K562 (cell line): ENCODE data around the gene NRARP. TPM values are rescaled to one million over a fixed set of nuclear protein-coding genes. Genes with fewer than 3 reads are reported as not detected.

Experiments
- EGR1 ChIP-seq: fragments of 450-650 bp; conservative IDR thresholded peaks from 2 replicates; pipeline ENCODE4 v1.6.1; 2017; ENCODE audit warnings: mild to moderate bottlenecking
- ETV1 ChIP-seq: fragments of 450-650 bp; conservative IDR thresholded peaks from 2 replicates; pipeline ENCODE4 v1.6.1; 2016; ENCODE audit warnings: missing genetic modification characterization, control low read depth, low read depth, missing compliant biosample characterization
- GATAD2B ChIP-seq: fragments of 450-650 bp; IDR thresholded peaks from 2 replicates; pipeline ENCODE4 v1.6.1; 2017; ENCODE audit warnings: mild to moderate bottlenecking, borderline replicate concordance
- NONO ChIP-seq, 2 experiments: fragments of 200-400 bp in 1 of 2; fragments of 450-650 bp in 1 of 2; formaldehyde crosslinking in 1 of 2; IDR thresholded peaks; 2 replicates each; pipeline ENCODE4 v1.6.1; 2017; ENCODE audit warnings: low read depth in 2 of 2, mild to moderate bottlenecking in 2 of 2, moderate library complexity in 2 of 2, low read length in 1 of 2
- PHF21A ChIP-seq: fragments of 450-650 bp; IDR thresholded peaks from 2 replicates; pipeline ENCODE4 v1.6.1; 2017; ENCODE audit warnings: low read depth, borderline replicate concordance
- PKNOX1 ChIP-seq: fragments of 450-650 bp; IDR thresholded peaks from 2 replicates; pipeline ENCODE4 v1.6.1; 2016
- POLR3G ChIP-seq: IDR thresholded peaks from 2 replicates; pipeline ENCODE4 v1.6.1; 2011; ENCODE audit not compliant: insufficient read length, insufficient replicate concordance; ENCODE audit errors: extremely low read depth
- SRF ChIP-seq, 2 experiments: fragments of 250-450, 450-650 bp in 1 of 2; sonication (Bioruptor Pico) in 1 of 2; sonication (generic) in 1 of 2; formaldehyde crosslinking; IDR thresholded peaks; 2 replicates each; pipeline versions ENCODE4 v1.5.0 to v1.5.1; 2020 to 2022; ENCODE audit warnings: mild to moderate bottlenecking in 1 of 2, missing genetic modification reagents in 1 of 2
- ZBTB33 ChIP-seq: sonication (generic); formaldehyde crosslinking; IDR thresholded peaks from 2 replicates; pipeline ENCODE4 v1.8.1; 2023; ENCODE audit warnings: mild to moderate bottlenecking, missing genetic modification reagents
- ZC3H11A ChIP-seq: IDR thresholded peaks from 2 replicates; pipeline ENCODE4 v1.6.1; 2012; ENCODE audit warnings: low read depth, low read length, improper control_type of control experiment
- ZKSCAN1 ChIP-seq: fragments of 150-350 bp; IDR thresholded peaks from 2 replicates; pipeline ENCODE4 v1.6.1; 2016; ENCODE audit warnings: low read depth, low read length
- ZNF253 ChIP-seq: fragments of 250-450 bp; sonication (Bioruptor Pico); conservative IDR thresholded peaks from 2 replicates; pipeline ENCODE4 v1.6.1; 2021; ENCODE audit warnings: mild to moderate bottlenecking
- ZNF583 ChIP-seq: fragments of 250-450 bp; sonication (Bioruptor Pico); IDR thresholded peaks from 2 replicates; pipeline ENCODE4 v1.4.0; 2020
- ZZZ3 ChIP-seq: fragments of 450-650 bp; IDR thresholded peaks from 2 replicates; pipeline ENCODE4 v1.6.1; 2016; ENCODE audit warnings: antibody characterized with exemption, mild to moderate bottlenecking, moderate library complexity
- polyA plus RNA-seq, 8 experiments: library from polyadenylated mRNA; depleted of rRNA in 4 of 8; stranded (reverse) in 5 of 8; unstranded in 3 of 8; fragments of >200 nt; fragmentation: Nextera tagmentation in 2 of 8; fragmentation: Illumina TruSeq in 1 of 8; extraction: Ambion mirVana in 2 of 8; extraction: Trizol in 1 of 8; gene quantifications; 2 replicates each; pipeline versions ENCODE4 v1.2.1 to v1.2.3, GENCODE V29; 2011 to 2014; ENCODE audit warnings: inconsistent platforms in 1 of 8, missing spikeins in 1 of 8
- total RNA-seq, 7 experiments: library from RNA; depleted of rRNA in 6 of 7; stranded (reverse); fragments of >200 nt in 6 of 7; fragmentation: Illumina TruSeq in 2 of 7; extraction: Trizol in 2 of 7; gene quantifications; 2 replicates each; pipeline versions ENCODE4 v1.2.1 to v1.2.3, GENCODE V29; 2011 to 2021; ENCODE audit warnings: low replicate concordance in 1 of 7
- TF ChIP-seq, protein P1 (sequence below): fragments of 150-350 bp; conservative IDR thresholded peaks from 2 replicates; pipeline ENCODE4 v1.6.1; 2014; ENCODE audit warnings: low read length
- TF ChIP-seq, protein P2 (sequence below): fragments of 450-650 bp; formaldehyde crosslinking; IDR thresholded peaks from 2 replicates; pipeline ENCODE4 v1.4.0; 2022; ENCODE audit warnings: missing genetic modification characterization
- TF ChIP-seq, protein P3 (sequence below): fragments of 450-650 bp; formaldehyde crosslinking; IDR thresholded peaks from 2 replicates; pipeline ENCODE4 v1.4.0; 2022; ENCODE audit warnings: mild to moderate bottlenecking, moderate library complexity
- TF ChIP-seq, protein P4 (sequence below): fragments of 200-800 bp; sonication (Bioruptor generic); IDR thresholded peaks from 2 replicates; pipeline ENCODE4 v1.6.1; 2017; ENCODE audit warnings: missing genetic modification characterization, missing compliant biosample characterization

The NRARP gene
- total and polyA plus RNA-seq, 9 of the 15 experiments (the other 6 are each of a cell fraction or from before 2014, with no cell fraction given): 2.0 to 24.5 (median 7.2) TPM; not detected in 2

DNA sequence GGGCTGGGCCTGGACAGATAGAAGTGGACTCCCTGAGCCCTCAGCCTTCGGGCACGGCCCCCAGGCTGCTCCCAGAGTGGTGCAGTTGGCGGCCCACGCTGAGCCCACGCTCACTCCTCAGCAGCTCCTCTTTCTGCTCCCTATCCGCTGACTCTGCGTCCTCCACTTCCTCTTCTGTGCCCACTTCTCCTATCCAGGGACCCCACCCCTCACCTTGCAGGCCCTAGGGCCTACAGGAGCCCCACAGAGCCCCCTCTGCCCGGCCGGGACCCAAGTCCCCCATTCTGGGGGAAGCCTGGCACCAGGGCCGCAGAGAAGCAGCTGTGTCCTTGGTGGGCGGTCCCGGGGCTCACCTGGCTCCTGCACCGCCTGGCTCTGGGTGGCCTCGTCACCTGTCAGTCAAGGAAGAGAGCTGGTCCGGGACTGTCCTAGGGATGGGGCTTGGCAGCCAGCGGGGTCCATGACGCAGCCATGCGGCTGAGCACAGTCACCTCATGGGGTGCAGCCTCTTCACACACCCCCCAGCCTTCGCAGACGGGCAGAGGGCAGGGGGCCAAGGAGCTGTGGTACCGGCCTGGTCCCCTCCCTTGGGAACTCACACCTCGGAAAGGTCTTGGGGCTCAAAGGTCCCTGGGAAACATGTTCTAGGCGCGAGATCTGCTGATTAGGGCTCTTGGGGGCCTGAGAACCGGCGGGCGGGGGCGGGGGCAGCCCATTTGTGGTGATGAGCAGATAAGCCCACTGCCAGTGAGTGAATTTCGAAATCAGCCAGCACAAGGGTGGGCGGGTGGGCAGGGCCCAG, 5.4 kb upstream of the NRARP start (continued):
- no peak for TF ChIP-seq ZKSCAN1
- no peak for TF ChIP-seq ZC3H11A
- no peak for TF ChIP-seq NONO (IDR thresholded peaks at IDR 0.05; ENCODE audit: low read depth in 2 of 2, low read length in 1 of 2)
- TF ChIP-seq, protein P1, sequence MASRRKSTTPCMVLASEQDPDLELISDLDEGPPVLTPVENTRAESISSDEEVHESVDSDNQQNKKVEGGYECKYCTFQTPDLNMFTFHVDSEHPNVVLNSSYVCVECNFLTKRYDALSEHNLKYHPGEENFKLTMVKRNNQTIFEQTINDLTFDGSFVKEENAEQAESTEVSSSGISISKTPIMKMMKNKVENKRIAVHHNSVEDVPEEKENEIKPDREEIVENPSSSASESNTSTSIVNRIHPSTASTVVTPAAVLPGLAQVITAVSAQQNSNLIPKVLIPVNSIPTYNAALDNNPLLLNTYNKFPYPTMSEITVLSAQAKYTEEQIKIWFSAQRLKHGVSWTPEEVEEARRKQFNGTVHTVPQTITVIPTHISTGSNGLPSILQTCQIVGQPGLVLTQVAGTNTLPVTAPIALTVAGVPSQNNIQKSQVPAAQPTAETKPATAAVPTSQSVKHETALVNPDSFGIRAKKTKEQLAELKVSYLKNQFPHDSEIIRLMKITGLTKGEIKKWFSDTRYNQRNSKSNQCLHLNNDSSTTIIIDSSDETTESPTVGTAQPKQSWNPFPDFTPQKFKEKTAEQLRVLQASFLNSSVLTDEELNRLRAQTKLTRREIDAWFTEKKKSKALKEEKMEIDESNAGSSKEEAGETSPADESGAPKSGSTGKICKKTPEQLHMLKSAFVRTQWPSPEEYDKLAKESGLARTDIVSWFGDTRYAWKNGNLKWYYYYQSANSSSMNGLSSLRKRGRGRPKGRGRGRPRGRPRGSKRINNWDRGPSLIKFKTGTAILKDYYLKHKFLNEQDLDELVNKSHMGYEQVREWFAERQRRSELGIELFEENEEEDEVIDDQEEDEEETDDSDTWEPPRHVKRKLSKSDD: no peak
- no peak for TF ChIP-seq ZNF583 (CRISPR knock-in tag)
- 0 out of 2 replicates have a peak, but pooled peaks have one; percentile 37 for TF ChIP-seq EGR1
- TF ChIP-seq, protein P2, sequence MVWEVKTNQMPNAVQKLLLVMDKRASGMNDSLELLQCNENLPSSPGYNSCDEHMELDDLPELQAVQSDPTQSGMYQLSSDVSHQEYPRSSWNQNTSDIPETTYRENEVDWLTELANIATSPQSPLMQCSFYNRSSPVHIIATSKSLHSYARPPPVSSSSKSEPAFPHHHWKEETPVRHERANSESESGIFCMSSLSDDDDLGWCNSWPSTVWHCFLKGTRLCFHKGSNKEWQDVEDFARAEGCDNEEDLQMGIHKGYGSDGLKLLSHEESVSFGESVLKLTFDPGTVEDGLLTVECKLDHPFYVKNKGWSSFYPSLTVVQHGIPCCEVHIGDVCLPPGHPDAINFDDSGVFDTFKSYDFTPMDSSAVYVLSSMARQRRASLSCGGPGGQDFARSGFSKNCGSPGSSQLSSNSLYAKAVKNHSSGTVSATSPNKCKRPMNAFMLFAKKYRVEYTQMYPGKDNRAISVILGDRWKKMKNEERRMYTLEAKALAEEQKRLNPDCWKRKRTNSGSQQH (CRISPR knock-in tag): no peak
- TF ChIP-seq ZNF253 (CRISPR knock-in tag): no peak
- TF ChIP-seq, protein P3, sequence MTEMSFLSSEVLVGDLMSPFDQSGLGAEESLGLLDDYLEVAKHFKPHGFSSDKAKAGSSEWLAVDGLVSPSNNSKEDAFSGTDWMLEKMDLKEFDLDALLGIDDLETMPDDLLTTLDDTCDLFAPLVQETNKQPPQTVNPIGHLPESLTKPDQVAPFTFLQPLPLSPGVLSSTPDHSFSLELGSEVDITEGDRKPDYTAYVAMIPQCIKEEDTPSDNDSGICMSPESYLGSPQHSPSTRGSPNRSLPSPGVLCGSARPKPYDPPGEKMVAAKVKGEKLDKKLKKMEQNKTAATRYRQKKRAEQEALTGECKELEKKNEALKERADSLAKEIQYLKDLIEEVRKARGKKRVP (CRISPR knock-in tag): no peak
- no peak for TF ChIP-seq ETV1
- no peak for TF ChIP-seq PHF21A
- no peak for TF ChIP-seq ZZZ3
- TF ChIP-seq, protein P4, sequence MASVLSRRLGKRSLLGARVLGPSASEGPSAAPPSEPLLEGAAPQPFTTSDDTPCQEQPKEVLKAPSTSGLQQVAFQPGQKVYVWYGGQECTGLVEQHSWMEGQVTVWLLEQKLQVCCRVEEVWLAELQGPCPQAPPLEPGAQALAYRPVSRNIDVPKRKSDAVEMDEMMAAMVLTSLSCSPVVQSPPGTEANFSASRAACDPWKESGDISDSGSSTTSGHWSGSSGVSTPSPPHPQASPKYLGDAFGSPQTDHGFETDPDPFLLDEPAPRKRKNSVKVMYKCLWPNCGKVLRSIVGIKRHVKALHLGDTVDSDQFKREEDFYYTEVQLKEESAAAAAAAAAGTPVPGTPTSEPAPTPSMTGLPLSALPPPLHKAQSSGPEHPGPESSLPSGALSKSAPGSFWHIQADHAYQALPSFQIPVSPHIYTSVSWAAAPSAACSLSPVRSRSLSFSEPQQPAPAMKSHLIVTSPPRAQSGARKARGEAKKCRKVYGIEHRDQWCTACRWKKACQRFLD (CRISPR knock-in tag): no peak
- peak; percentile 89 for TF ChIP-seq PKNOX1
- peak; percentile 24; the same call in 1 of the 2 replicates for TF ChIP-seq ZBTB33 (CRISPR knock-in tag)
- no peak for TF ChIP-seq SRF (CRISPR knock-in tag; IDR thresholded peaks at IDR 0.05)
- no peak for TF ChIP-seq GATAD2B
- no peak for TF ChIP-seq POLR3G
